Fibroblast of the aortic adventitia (primary cell): ENCODE results near the gene RCC2. TPM values are rescaled to one million over a fixed set of nuclear protein-coding genes. Genes with fewer than 3 reads are reported as not detected.
"Not testable (repeated sequence)": the region's sequence is repeated elsewhere in the genome, so short reads cannot be mapped to it uniquely, and the experiment has no call there.

Experiments
- DNase-seq: peaks from one replicate; pipeline ENCODE4 v3.0.0-alpha.2; 2010; ENCODE audit warnings: low read depth
- H3K4me3 ChIP-seq: 2 replicates; pipeline ENCODE4 v1.5.1; 2011; ENCODE audit warnings: low read depth, mild to moderate bottlenecking, control low read depth, low read length, moderate library complexity
- total RNA-seq: library from RNA; depleted of rRNA; stranded (reverse); fragments of >200 nt; gene quantifications from 2 replicates; pipeline ENCODE4 v1.2.3, GENCODE V29; 2012; ENCODE audit warnings: low replicate concordance
- TF ChIP-seq, protein P1 (sequence below): IDR thresholded peaks from 2 replicates; pipeline ENCODE4 v1.5.1; 2011; ENCODE audit warnings: mild to moderate bottlenecking, low read length, control low read depth, inconsistent platforms; ENCODE audit not compliant: insufficient read depth

Gene RCC2
- 40.1 and 46.0 TPM in 2 replicates for total RNA-seq

DNA sequence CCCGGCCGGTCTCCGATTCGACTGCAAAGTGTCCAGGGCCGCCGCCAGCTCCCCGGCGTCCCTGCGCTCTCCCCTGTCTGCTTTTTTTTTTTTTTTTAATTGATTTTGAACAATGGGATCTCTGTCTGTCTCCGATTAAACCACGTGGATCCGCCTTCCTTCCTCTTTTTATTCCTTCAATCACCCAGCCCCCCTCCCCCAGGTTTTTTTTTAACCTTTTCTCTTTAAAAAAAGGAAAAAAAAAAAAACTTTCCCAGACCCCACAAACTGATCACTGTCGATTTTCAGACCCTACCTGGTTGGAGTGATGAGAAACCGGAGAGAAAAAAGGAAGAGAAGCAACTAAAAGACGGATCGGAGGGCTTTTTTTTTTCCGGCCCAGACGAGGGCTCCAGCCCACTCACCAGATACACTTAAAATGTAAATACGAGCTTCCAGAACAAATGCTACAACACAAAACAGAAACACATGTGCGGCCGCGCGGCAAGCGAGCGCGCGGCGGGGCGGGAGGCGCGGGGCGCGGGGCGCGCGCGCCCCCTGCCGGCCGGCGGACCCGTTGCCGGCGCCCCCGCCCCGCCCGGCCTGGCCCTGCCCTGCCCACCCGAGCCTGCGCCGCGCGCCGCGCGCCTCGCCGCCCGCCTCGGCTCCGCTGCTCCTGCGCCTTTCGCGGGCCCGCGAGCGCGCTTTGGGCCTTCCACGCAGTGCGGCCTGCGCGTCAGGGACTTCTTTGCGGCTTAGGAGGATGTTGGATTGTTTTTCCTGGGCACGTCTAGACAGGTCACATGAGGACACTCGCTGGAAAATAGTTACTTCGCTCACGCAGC, at the start of gene RCC2:
Gene RCC2, minus strand, starts transcription at position 428 of the 824 bp plus-strand sequence. CDS start 1,163 bp downstream, outside the sequence.
- H3K4me3 ChIP-seq = peak within 1 kb of the TSS; percentile 80
- TF ChIP-seq, protein P1, sequence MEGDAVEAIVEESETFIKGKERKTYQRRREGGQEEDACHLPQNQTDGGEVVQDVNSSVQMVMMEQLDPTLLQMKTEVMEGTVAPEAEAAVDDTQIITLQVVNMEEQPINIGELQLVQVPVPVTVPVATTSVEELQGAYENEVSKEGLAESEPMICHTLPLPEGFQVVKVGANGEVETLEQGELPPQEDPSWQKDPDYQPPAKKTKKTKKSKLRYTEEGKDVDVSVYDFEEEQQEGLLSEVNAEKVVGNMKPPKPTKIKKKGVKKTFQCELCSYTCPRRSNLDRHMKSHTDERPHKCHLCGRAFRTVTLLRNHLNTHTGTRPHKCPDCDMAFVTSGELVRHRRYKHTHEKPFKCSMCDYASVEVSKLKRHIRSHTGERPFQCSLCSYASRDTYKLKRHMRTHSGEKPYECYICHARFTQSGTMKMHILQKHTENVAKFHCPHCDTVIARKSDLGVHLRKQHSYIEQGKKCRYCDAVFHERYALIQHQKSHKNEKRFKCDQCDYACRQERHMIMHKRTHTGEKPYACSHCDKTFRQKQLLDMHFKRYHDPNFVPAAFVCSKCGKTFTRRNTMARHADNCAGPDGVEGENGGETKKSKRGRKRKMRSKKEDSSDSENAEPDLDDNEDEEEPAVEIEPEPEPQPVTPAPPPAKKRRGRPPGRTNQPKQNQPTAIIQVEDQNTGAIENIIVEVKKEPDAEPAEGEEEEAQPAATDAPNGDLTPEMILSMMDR = peak; percentile 14
- DNase-seq = peak; percentile 77

DNA sequence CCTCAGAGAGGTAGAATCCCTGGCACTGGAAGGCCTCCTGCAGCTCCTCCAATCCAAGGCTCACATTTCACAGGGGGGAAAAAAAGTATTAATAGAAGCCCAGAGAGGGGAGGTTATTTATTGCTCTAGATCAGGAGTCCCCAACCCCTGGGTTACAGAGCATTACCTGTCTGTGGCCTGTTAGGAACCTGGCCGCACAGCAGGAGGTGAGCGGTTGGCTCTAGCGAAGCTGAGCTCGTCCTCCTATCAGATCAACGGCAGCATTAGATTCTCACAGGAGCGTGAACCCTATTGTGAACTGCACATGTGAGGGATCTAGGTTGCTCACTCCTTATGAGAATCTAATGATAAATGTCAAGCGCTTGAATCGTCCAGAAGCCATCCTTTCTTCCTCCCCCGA, 46.8 kb upstream of the RCC2 start:
- H3K4me3 ChIP-seq = no peak overlapping the region
- TF ChIP-seq, protein P1 = no peak
- no peak for DNase-seq

DNA sequence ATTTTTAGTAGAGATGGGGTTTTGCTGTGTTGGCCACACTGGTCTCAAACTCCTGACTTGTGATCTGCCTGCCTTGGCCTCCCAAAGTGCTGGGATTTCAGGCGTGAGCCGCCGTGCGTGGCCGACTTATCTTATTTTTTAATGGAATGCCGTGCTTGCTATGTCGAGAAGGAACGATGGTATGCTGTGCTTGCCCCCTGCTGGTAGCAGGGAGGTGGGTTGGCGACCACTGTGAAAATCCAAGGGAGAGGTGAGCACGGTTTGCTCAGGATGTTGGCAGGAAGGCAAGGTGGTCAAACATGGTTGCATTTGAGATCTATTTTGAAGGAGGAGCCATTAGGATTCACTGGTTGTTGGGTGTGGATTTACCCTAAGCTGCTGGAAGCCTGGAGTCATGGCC, 45.8 kb upstream of the RCC2 start:
- H3K4me3 ChIP-seq = no peak overlapping the region
- TF ChIP-seq, protein P1 = peak; percentile 57
- peak; percentile 28 for DNase-seq

DNA sequence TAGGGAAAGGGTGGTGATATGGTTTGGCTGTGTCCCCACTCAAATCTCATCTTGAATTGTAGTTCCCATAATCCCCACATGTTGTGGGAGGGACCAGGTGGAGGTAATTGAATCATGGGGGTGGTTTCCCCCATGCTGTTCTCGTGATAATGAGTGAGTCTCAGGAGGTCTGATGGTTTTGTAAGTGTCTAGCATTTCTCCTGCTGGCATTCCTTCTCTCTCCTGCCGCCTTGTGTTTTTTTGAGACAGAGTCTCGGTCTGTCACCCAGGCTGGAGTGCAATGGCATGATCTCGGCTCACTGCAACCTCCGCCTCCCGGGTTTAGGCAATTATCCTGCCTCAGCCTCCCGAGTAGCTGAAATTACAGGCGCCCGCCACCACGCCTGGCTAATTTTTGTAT, 42.5 kb upstream of the RCC2 start:
- DNase-seq, H3K4me3 ChIP-seq: not testable (repeated sequence)

DNA sequence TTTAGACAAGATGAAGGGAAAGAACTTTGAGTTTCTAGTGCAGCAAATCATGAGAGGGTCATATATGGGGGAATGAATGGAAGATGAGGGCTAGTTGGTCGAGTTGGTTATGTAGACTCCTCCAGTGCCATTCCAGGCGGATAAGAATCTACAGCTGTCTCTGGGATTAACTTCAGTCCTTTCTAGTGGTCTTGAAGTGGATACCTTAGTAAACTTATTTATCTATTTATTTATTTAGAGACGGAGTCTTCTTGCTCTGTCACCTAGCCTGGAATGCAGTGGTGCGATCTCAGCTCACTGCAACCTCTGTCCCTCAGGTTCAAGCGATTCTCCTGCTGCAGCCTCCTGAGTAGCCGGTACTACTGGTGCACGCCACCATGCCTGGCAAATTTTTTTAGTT, 41.4 kb upstream of the RCC2 start:
- TF ChIP-seq, protein P1 = no peak
- no peak overlapping the region for H3K4me3 ChIP-seq
- DNase-seq = no peak

DNA sequence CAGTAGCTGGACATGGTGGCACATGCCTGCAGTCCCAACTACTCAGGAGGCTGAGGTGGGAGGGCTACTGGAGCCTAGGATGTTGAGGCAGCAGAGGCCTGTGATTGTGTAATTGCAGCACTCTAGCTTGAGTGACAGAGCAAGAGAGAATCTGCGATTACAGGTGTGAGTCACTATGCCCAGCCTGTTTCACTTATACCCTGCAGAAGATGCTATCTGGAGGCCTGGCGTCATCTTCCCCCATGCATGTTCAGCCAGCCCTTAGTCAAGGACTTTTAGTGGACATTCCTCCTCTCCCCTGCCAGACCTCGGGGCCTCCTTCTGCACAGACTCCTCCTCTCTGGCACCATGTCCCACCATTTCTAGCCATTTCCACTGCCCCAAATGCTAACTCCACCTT, 36.3 kb upstream of the RCC2 start:
- no peak overlapping the region for H3K4me3 ChIP-seq
- peak; percentile 89 for DNase-seq
- TF ChIP-seq, protein P1 = no peak

DNA sequence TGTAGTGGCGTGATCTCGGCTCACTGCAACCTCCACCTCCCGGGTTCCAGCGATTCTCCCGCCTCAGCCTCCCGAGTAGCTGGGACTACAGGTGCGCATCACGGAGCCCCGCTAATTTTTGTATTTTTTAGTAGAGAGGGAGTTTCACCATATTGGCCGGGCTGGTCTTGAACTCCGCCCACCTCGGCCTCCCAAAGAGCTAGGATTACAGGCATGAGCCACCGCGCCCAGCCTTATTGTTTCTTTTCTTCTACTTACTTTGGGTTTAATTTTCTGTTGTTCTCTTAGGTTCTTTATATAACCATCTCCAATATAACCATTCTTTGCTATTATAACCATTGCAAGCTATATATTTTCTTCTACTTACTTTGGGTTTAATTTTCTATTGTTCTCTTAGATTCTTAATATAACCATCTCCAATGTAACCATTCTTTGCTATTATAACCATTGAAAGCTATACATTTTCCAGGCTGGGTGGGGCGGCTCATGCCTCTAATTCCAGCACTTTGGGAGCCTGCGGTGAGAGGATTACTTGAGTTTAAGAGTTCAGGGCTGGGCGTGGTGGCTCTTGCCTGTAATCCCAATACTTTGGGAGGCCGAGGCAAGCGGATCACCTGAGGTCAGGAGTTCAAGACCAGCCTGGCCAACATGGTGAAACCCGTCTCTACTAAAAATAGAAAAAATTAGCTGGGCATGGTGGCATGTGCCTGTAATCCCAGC, 35.5 kb upstream of the RCC2 start:
- DNase-seq, H3K4me3 ChIP-seq: not testable (repeated sequence)
